H1 (cell line): Measurements from ENCODE around the gene DYNC2H1. TPM values are rescaled to one million over a fixed set of nuclear protein-coding genes. Genes with fewer than 3 reads are reported as not detected.

Source experiments
- CTCF ChIA-PET: fragments of 300-600 bp; sonication (Branson Sonifier 250); formaldehyde crosslinking; loops from one replicate; lab custom pipeline; 2021; ENCODE audit not compliant: partially characterized antibody; lab: Charles Lee
- POLR2A ChIA-PET: fragments of 300-600 bp; sonication (Branson Sonifier 250); formaldehyde crosslinking; loops from one replicate; lab custom pipeline; 2021; ENCODE audit warnings: inconsistent platforms; ENCODE audit not compliant: partially characterized antibody; lab: Charles Lee
- DNase-seq, 2 experiments: peaks; one replicate each; pipeline versions ENCODE4 v3.0.0 to v3.0.0-alpha.2; 2010 to 2022; ENCODE audit warnings: low spot score in 2 of 2, low read depth in 1 of 2, mixed read lengths in 1 of 2
- FAIRE-seq: peaks from 2 replicates; lab custom pipeline; 2011; peaks lifted over from hg19 to GRCh38; lab: Jason Lieb, UNC
- H2AFZ ChIP-seq: 2 replicates; pipeline ENCODE4 v1.8.1; 2012; ENCODE audit warnings: low read length, inconsistent platforms
- H2AK5ac ChIP-seq: 2 replicates; pipeline ENCODE4 v1.6.1; 2013; ENCODE audit warnings: low read depth, low read length
- H2BK120ac ChIP-seq: replicated peaks from 2 replicates; pipeline ENCODE3; 2013; ENCODE audit warnings: low read depth, low read length, inconsistent platforms
- H2BK12ac ChIP-seq: 2 replicates; pipeline ENCODE4 v1.6.1; 2013; ENCODE audit warnings: low read depth, low read length
- H2BK15ac ChIP-seq: 2 replicates; pipeline ENCODE4 v1.6.1; 2013; ENCODE audit warnings: low read length
- H2BK20ac ChIP-seq: 2 replicates; pipeline ENCODE4 v1.6.1; 2013; ENCODE audit warnings: low read length
- H2BK5ac ChIP-seq: 2 replicates; pipeline ENCODE4 v1.6.1; 2013; ENCODE audit warnings: low read depth, low read length
- H3K14ac ChIP-seq: 2 replicates; pipeline ENCODE4 v1.6.1; 2013; ENCODE audit warnings: inconsistent platforms; ENCODE audit not compliant: insufficient read length
- H3K18ac ChIP-seq: 2 replicates; pipeline ENCODE4 v1.6.1; 2013; ENCODE audit warnings: low read length; ENCODE audit errors: extremely low read depth
- H3K23ac ChIP-seq: 2 replicates; pipeline ENCODE4 v1.6.1; 2013; ENCODE audit warnings: inconsistent platforms; ENCODE audit not compliant: insufficient read length
- H3K23me2 ChIP-seq: 2 replicates; pipeline ENCODE4 v1.6.1; 2013; ENCODE audit warnings: low read depth, low read length
- H3K27ac ChIP-seq: 2 replicates; pipeline ENCODE4 v1.6.1; 2011; ENCODE audit warnings: low read depth, low read length, inconsistent platforms
- H3K27me3 ChIP-seq, 4 experiments: replicated peaks in 1 of 4; 1 replicate in 1 of 4; 2 replicates in 3 of 4; pipeline versions ENCODE4 v1.6.1 to v1.8.1; 2011 to 2013; ENCODE audit warnings: low read length in 3 of 4, mild to moderate bottlenecking in 3 of 4, inconsistent platforms in 2 of 4, mixed read lengths in 2 of 4, moderate library complexity in 1 of 4; ENCODE audit not compliant: control insufficient read depth in 3 of 4, insufficient read depth in 3 of 4; ENCODE audit errors: extremely low read depth in 1 of 4
- H3K36me3 ChIP-seq, 4 experiments: 2 replicates each; pipeline versions ENCODE4 v1.6.1 to v1.8.1; 2011 to 2013; ENCODE audit warnings: mild to moderate bottlenecking in 4 of 4, low read length in 3 of 4, moderate library complexity in 2 of 4, control low read depth in 1 of 4, inconsistent platforms in 1 of 4; ENCODE audit not compliant: insufficient read depth in 4 of 4, control insufficient read depth in 2 of 4
- H3K4ac ChIP-seq: replicated peaks from 2 replicates; pipeline ENCODE3; 2013; ENCODE audit warnings: low read length, low read depth, mixed read lengths, inconsistent platforms; ENCODE audit not compliant: insufficient read length
- H3K4me1 ChIP-seq, 4 experiments: replicated peaks in 1 of 4; 1 replicate in 1 of 4; 2 replicates in 3 of 4; pipeline versions ENCODE4 v1.6.1 to v1.8.1; 2011 to 2013; ENCODE audit warnings: low read length in 3 of 4, inconsistent platforms in 2 of 4, mixed read lengths in 1 of 4; ENCODE audit not compliant: insufficient read depth in 4 of 4, control insufficient read depth in 3 of 4
- H3K4me2 ChIP-seq, 2 experiments: 2 replicates each; pipeline versions ENCODE4 v1.6.1 to v1.8.1; 2011 to 2013; ENCODE audit warnings: low read depth in 2 of 2, low read length in 2 of 2, control low read depth in 1 of 2, inconsistent platforms in 1 of 2, mild to moderate bottlenecking in 1 of 2; ENCODE audit not compliant: insufficient read depth in 1 of 2
- H3K4me3 ChIP-seq, 4 experiments: fragments of 200-600, 300-600 bp in 1 of 4; sonication (generic), shearing (Covaris generic), sonication (Bioruptor Twin) in 1 of 4; 2 replicates each; pipeline versions ENCODE4 v1.5.1 to v1.8.1; 2011 to 2016; ENCODE audit warnings: low read length in 4 of 4, low read depth in 3 of 4, control low read depth in 2 of 4, inconsistent platforms in 2 of 4, mild to moderate bottlenecking in 2 of 4, mixed read lengths in 1 of 4, moderate library complexity in 1 of 4; ENCODE audit not compliant: insufficient read depth in 2 of 4; ENCODE audit errors: extremely low read depth in 1 of 4
- H3K56ac ChIP-seq: replicated peaks from 2 replicates; pipeline ENCODE3; 2013; ENCODE audit warnings: low read depth, mild to moderate bottlenecking, mixed read lengths, low read length, inconsistent platforms; ENCODE audit not compliant: insufficient read length
- H3K79me1 ChIP-seq: 2 replicates; pipeline ENCODE4 v1.6.1; 2013; ENCODE audit warnings: low read depth, low read length, control low read depth
- H3K79me2 ChIP-seq, 2 experiments: 2 replicates each; pipeline versions ENCODE4 v1.6.1 to v1.8.1; 2012 to 2013; ENCODE audit warnings: low read length in 2 of 2, mild to moderate bottlenecking in 2 of 2, inconsistent platforms in 1 of 2; ENCODE audit not compliant: insufficient read depth in 2 of 2, control insufficient read depth in 1 of 2
- H3K9ac ChIP-seq, 4 experiments: replicated peaks in 1 of 4; 1 replicate in 1 of 4; 2 replicates in 3 of 4; pipeline versions ENCODE4 v1.6.1 to v1.8.1; 2011 to 2013; ENCODE audit warnings: low read depth in 3 of 4, low read length in 3 of 4, control low read depth in 2 of 4, mild to moderate bottlenecking in 2 of 4, moderate library complexity in 2 of 4, inconsistent platforms in 1 of 4; ENCODE audit errors: extremely low read depth in 1 of 4
- H3K9me3 ChIP-seq, 2 experiments: 2 replicates each; pipeline versions ENCODE4 v1.6.1 to v1.8.1; 2012 to 2013; ENCODE audit warnings: mild to moderate bottlenecking in 2 of 2, moderate library complexity in 2 of 2, control low read depth in 1 of 2, inconsistent platforms in 1 of 2, low read depth in 1 of 2, low read length in 1 of 2, mixed read lengths in 1 of 2; ENCODE audit not compliant: insufficient read depth in 2 of 2
- H4K20me1 ChIP-seq, 2 experiments: replicated peaks in 1 of 2; 2 replicates each; pipeline versions ENCODE3 to v1.8.1; 2011 to 2013; ENCODE audit warnings: inconsistent platforms in 2 of 2, low read length in 2 of 2, mild to moderate bottlenecking in 1 of 2; ENCODE audit not compliant: insufficient read depth in 2 of 2, control insufficient read depth in 1 of 2
- H4K5ac ChIP-seq: 2 replicates; pipeline ENCODE4 v1.6.1; 2013; ENCODE audit warnings: low read length, low read depth, mixed read lengths, inconsistent platforms; ENCODE audit not compliant: insufficient read length
- H4K8ac ChIP-seq: 2 replicates; pipeline ENCODE4 v1.8.0; 2013; ENCODE audit warnings: mild to moderate bottlenecking, moderate library complexity, low read length, inconsistent platforms; ENCODE audit not compliant: insufficient read depth; ENCODE audit errors: extremely low read depth
- H4K91ac ChIP-seq: replicated peaks from 2 replicates; pipeline ENCODE3; 2013; ENCODE audit warnings: low read length, mixed read lengths, inconsistent platforms; ENCODE audit not compliant: insufficient read length
- CEBPB ChIP-seq: IDR thresholded peaks from 2 replicates; pipeline ENCODE4 v1.6.1; 2012; ENCODE audit warnings: low read depth, low read length
- EP300 ChIP-seq, 2 experiments: IDR thresholded peaks; 1 replicate in 1 of 2; 2 replicates in 1 of 2; pipeline ENCODE4 v1.6.1; 2011 to 2012; ENCODE audit warnings: low read depth in 2 of 2, low read length in 2 of 2, mild to moderate bottlenecking in 2 of 2, borderline replicate concordance in 1 of 2, inconsistent platforms in 1 of 2, moderate library complexity in 1 of 2
- GABPA ChIP-seq: IDR thresholded peaks from 2 replicates; pipeline ENCODE4 v1.6.1; 2011; ENCODE audit warnings: mild to moderate bottlenecking, low read length, moderate library complexity, borderline replicate concordance; ENCODE audit not compliant: insufficient read depth
- GTF2F1 ChIP-seq: IDR thresholded peaks from 2 replicates; pipeline ENCODE4 v1.6.1; 2012; ENCODE audit warnings: low read depth, low read length, improper control_type of control experiment, borderline replicate concordance
- SP2 ChIP-seq: IDR thresholded peaks from 2 replicates; pipeline ENCODE4 v1.6.1; 2012; ENCODE audit warnings: mild to moderate bottlenecking, low read length, inconsistent platforms
- SP4 ChIP-seq: IDR thresholded peaks from 2 replicates; pipeline ENCODE4 v1.6.1; 2012; ENCODE audit warnings: low read length, inconsistent platforms
- WGBS, 2 experiments: shearing (Covaris generic) in 1 of 2; methylation state at CpG; one replicate each; pipeline versions ENCODE4 v1.1.6 to v1.1.7; 2013 to 2015; ENCODE audit warnings: low lambda C conversion rate in 2 of 2, mixed read lengths in 2 of 2, inconsistent platforms in 1 of 2, low coverage in 1 of 2, missing lambda C conversion rate in 1 of 2; ENCODE audit not compliant: insufficient replicate concordance in 2 of 2, insufficient coverage in 1 of 2, insufficient read length in 1 of 2; ENCODE audit errors: extremely low coverage in 1 of 2, missing lambda C conversion rate in 1 of 2; 5-methylcytosine and 5-hydroxymethylcytosine counted together
- polyA plus RNA-seq, 7 experiments: library from polyadenylated mRNA; depleted of rRNA in 3 of 7; stranded (reverse) in 5 of 7; unstranded in 2 of 7; fragments of >200 nt in 5 of 7; fragments of 200-250 nt in 2 of 7; gene quantifications; 1 replicate in 5 of 7; 2 replicates in 1 of 7; 4 replicates in 1 of 7; pipeline versions ENCODE4 v1.2.1 to v1.2.3, GENCODE V29; 2011 to 2013; ENCODE audit warnings: missing spikeins in 2 of 7, mixed read lengths in 2 of 7
- total RNA-seq: library from RNA; stranded (reverse); fragmentation: NEBNext Ultra II Directional; extraction: Animal tissue kit (Norgen Biotek cat#: 25700); gene quantifications from 2 replicates; pipeline ENCODE4 v1.2.1, GENCODE V29; 2021

Gene DYNC2H1
- total and polyA plus RNA-seq, 2 of the 8 experiments (the other 6 are each of a cell fraction or from before 2014, with no cell fraction given) = 6.2 to 12.0 TPM

- no peak overlapping the region for H4K91ac ChIP-seq
- no peaks in the 10 kb centered on the region for H3K79me2 ChIP-seq
- no peak overlapping the region for H2AFZ ChIP-seq
- no peak overlapping the region for H3K9ac ChIP-seq
- WGBS, 2 experiments = 59% methylated on average over 2 of the region's 2 CpGs; no CpG with 5 or more reads in 1 of the 2 experiments
- no peak overlapping the region for H2AK5ac ChIP-seq
- H3K23ac ChIP-seq = no peak overlapping the region
- POLR2A ChIA-PET = no interaction called here
- H3K36me3 ChIP-seq = no peaks in the 10 kb centered on the region
- H3K4me1 ChIP-seq = no peaks in the 10 kb centered on the region
- H4K20me1 ChIP-seq = no peaks in the 10 kb centered on the region
- H3K27me3 ChIP-seq = no peaks in the 10 kb centered on the region
- no peak overlapping the region for H2BK12ac ChIP-seq
- H4K8ac ChIP-seq = no peak overlapping the region
- no peak overlapping the region for H3K4me2 ChIP-seq
- H3K79me1 ChIP-seq = no peaks in the 10 kb centered on the region
- no peak overlapping the region for H3K4me3 ChIP-seq
- H3K18ac ChIP-seq = no peak overlapping the region
- no peaks in the 10 kb centered on the region for H3K23me2 ChIP-seq
- no peak overlapping the region for H3K27ac ChIP-seq
- H2BK120ac ChIP-seq = no peak overlapping the region
- H2BK15ac ChIP-seq = no peak overlapping the region
- FAIRE-seq (no peak), DNase-seq (no peak)
- peaks cover under 1 to 1% of the 10 kb centered on the region in 2 experiments; a peak in 2 of 4 replicates for H3K9me3 ChIP-seq
- CTCF ChIA-PET = interaction anchor here (0.6 kb wide), 1 partner anchor 267 kb away, joined by 7 read pairs; no protein-coding TSS in a partner anchor
- H3K4ac ChIP-seq = no peak overlapping the region
- H3K14ac ChIP-seq = no peak overlapping the region
- H2BK20ac ChIP-seq = no peak overlapping the region
- no peak overlapping the region for H2BK5ac ChIP-seq
- H4K5ac ChIP-seq = no peak overlapping the region
- no peak overlapping the region for H3K56ac ChIP-seq
- TF ChIP-seq CEBPB (no peak), SP4 (no peak), GABPA (no peak), GTF2F1 (no peak), EP300 (IDR thresholded peaks at IDR 0.05; ENCODE audit: borderline replicate concordance in 1 of 2, low read depth in 2 of 2, low read length in 2 of 2) (no peak), SP2 (no peak)
Observed at GRCh38 chr11:103397369-103397768, 288.1 kb downstream of the DYNC2H1 start.
